HG03064 (cell line): Measurements from ENCODE around the gene CEP72.
"Not testable (repeated sequence)": the region's sequence is repeated elsewhere in the genome, so short reads cannot be mapped to it uniquely, and the experiment has no call there.

Source experiments
- ATAC-seq: cut with Tn5 transposase; IDR thresholded peaks from one replicate; pipeline ENCODE4 v1.9.1; 2021; ENCODE audit warnings: low read depth; ENCODE audit not compliant: unreplicated experiment

Gene CEP72

DNA sequence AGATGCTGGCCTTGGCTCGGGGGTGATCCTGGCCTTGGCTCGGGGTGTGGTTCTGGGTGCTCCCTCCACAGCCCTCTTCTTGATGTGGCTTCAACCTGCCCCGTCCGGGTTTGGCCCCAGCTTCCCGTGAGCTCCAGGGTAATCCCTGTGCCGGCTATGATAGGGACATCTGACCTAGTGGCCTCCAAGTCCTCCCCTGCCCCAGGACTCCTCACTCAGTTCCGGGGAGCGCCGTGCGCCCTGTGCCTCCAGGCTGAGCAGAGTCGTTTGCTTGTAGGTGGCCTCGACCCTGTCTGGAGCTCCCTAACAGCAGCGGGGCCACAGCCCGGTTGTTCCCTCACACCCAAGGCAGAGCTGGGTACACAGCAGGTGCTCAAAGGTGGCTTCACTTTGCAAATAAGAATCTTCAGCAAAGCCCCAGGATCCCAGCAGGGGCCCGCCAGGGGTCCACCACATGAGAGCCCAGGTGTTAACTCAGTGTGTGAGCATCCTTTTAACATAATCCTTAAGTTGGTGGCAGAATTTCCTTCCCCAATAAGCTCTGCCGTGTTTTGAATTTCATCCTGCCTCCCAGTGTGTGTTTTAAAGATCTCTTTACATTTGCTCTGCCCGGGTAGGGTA is 32.3 kb upstream of the CEP72 start:
- no peak for ATAC-seq

DNA sequence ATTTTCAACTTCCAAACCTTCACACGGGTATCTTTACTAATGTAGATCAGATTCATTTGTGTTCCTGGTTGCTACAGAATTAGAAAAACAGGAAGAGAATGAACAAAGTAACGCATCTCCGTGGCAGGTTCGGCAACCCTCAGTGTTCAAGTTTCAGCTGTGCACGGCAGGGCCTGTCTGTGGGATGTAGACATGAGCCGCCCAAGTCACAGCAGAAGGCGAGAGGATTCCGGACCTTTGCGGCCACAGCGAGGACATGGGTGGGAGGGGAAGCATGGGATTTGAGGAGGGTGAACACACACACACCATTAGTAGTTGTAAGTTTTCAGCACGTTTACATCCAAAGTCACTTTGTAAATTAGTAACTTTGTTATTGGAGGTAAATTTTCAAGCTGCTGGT is 31.7 kb upstream of the CEP72 start:
- no peak for ATAC-seq

- no peak for ATAC-seq
These were observed 30.9 kb upstream of the CEP72 start for GRCh38 chr5:581266-581665.

DNA sequence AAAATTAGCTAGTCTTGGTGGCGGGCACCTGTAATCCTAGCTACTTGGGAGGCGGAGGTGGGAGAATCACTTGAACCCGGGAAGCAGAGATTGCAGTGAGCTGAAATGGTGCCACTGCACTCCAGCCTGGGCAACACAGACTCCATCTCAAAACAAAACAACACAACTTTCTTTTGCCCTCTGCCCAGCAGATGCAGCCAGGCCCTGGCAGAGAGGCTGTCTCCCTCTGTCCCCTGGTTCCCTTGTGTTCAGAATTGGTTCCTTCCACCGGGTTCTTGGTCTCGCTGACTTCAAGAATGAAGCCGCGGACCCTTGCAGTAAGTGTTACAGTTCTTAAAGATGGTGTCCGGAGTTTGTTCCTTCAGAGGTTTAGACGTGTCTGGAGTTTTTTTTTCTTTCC is 30.2 kb upstream of the CEP72 start:
- no peak for ATAC-seq

DNA sequence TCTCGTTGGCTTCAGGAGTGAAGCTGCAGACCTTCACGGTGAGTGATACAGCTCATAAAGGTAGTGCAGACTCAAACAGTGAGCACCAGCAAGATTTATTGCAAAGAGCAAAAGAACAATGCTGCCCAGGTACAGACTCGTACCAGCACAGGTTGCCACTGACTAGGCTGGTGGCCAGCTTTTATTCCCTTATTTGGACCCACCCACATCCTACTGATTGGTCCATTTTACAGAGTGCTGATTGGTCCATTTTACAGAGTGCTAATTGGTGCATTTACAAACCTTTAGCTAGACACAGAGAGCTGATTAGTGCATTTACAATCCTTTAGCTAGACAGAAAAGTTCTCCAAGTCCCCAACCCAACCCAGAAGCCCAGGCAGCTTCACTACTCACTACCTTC is 29.7 kb upstream of the CEP72 start:
- ATAC-seq = not testable (repeated sequence)

GRCh38 chr5:582936-583635 is 29.1 kb upstream of the CEP72 start:
- no peak for ATAC-seq

DNA sequence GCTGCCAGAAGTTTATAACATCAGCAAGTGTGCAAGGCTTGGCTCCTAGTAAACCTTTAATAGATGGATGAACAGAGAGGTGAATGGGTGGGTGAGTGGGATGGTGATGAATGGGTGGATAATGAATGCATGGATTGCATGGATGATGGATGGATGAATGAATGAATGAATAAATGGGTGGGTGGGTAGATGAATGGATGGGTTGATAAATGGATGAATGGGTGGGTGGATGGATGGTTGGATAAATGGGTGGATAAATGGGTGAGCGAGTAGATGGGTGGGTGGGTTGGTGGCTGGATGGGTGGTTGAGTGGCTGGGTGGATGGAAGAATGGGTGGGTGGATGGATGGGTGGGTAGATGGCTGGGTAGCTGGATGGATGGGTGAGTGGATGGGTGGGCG is 28.5 kb upstream of the CEP72 start:
- no peak for ATAC-seq

DNA sequence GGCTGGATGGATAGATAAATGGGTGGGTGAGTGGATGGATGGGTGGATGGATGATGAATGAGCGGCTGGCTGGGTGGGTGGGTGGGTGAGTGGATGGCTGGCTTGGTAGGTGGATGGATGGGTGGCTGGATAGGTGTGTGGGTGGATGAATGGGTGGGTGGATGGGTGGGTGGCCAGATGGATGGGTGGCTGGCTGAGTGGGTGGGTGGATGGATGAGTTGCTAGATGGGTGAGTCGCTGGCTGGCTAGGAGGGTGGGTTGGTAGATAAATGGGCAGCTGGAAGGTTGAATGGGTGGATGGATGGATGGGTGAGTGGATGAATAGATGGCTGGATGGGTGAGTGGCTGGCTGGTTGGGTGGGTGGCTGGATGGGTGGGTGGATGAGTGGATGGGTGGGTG is 27.9 kb upstream of the CEP72 start:
- no peak for ATAC-seq

DNA sequence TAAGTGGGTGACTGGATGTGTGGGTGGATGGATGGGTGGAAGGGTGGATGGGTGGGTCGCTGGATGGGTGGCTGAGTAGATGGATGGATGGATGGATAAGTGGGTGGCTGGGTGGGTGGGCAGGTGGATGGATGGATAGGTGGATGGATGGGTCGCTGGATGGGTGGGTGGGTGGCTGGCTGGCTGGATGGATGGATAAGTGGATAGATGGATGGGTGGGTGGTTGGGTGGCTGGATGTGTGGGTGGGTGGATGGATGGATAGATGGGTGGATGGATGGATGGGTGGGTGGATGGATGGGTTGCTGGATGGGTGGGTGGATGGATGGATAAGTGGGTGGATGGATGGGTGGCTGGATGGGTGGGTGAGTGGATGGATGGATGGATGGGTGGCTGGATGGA is 27.3 kb upstream of the CEP72 start:
- ATAC-seq = no peak

DNA sequence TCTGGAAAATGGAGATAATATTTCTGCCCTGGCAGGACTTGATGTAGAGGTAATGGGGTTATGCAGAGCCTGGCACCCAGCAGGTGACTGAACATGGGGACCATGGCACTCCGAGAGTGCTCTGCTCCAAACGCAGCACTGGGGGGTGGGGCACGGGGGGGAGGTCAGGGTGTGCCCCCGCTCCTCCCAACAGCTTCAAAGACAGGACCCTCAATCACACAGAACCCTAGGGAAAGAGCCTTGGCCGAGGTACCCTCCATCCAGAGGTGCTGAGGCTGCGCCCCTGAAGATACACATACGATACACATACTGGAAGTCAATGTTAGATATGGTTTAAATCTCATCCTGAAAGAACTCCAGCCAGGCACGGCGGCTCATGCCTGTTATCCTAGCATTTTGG is 26.6 kb upstream of the CEP72 start:
- ATAC-seq = no peak

DNA sequence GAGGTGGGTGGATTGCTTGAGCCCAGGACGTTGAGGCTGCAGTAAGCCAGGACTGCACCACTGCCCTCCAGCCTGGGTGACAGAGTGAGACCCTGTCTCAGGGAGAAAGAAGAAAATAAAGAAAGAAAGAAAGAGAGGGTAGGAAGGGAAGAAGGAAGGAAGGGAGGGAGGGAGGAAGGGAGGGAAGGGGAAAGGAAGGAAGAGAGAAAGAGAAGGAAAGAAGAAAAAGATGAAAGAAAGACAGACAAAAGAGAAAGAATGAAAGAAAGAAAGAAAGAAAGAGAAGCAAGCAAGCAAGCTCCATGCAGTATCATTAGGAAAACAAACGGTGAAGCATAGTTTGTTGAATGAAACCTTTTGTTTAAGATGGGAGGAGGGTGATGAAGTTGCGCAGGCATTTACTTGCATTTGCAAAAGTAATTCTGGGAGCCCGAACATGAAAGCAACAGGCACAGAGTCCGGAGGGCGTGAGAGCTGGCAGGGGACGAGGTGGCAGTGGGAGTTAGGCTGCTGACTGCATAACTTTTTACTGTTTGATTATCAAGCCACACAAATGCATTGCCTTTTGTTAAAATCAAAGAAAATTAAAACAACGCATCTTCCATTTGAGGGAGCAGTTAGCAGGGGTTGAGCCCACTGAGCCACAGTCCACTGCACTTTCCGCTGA is 26.0 kb upstream of the CEP72 start:
- no peak for ATAC-seq

DNA sequence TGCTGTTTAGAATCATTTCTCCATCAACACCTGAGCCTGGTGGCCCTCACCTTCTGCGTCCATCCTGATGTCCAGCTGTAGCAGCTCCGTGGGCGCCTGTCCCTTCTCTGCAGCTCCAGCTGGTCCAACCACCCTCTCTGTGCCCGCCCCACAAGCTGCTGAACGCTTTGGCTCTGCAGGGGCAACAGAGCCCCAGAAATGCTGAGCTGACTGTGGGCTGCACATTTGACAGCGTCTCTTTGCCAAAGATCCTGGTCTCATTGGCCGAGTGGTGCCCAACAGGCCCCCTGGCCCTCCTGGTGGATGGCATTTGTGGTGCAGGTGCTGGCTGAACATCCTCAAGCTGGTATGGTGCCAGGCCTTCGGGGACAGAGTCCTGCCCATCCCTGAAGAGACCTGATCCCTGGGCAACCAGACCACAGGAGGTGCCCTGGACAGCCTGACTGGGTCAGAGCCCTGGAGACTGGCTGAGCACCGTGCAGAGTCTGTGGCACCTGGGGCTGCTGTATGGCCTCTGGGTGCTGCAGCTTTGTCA is 25.3 kb upstream of the CEP72 start:
- no peak for ATAC-seq

GRCh38 chr5:587403-587802 is 24.7 kb upstream of the CEP72 start:
- no peak for ATAC-seq

DNA sequence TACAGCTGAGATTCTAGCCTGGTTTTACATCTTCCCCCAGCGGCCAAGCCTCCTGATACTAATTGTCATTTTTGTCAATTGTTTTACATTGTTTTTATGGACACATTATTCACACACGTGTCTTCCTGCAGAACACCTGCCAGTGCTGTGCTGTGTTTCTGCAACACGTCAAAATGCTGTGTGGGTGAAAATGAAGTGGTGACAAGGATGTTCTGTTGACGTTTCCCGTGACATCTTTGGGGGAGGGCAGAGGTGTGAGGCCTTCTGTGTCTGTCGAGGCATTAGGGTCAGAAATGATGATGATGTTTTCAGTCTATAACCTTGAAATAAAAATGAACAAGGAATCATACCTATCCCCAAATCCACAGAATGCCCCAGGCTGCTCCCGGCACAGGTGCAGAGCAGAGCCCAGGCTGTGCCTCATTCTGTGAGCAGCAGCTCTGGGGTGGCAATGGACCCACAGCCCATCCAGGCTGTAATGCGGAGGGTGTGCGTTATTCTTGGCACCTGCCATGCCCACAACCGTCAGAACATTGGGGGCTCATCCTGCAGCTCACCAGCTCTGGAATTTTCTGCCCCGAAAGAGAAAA is 23.6 kb upstream of the CEP72 start:
- no peak for ATAC-seq

DNA sequence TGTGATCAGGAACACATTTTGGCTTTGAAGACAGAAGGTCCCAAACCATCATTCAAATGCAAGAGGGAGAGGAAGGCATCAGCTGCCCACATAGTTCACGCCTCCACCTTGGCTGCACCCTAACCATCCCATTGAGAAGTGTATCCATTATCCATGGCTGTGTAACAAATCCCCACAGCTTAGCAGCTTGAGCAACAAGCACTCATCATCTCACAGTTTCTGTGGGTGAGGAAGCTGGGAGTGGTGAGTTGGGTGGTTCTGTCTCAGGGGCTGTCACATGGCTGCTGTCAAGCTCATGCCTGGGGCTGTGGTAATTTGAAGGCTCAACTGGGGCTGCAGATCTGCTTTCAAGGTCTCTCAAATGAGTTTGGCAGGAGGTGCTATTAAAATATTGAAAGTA is 23.0 kb upstream of the CEP72 start:
- ATAC-seq = no peak

GRCh38 chr5:589588-589987 is 22.6 kb upstream of the CEP72 start:
- no peak for ATAC-seq

GRCh38 chr5:590346-590745 is 21.8 kb upstream of the CEP72 start:
- no peak for ATAC-seq

GRCh38 chr5:591746-592145 is 20.4 kb upstream of the CEP72 start:
- no peak for ATAC-seq

- ATAC-seq = no peak
These were observed 20.0 kb upstream of the CEP72 start for GRCh38 chr5:592158-592557.

DNA sequence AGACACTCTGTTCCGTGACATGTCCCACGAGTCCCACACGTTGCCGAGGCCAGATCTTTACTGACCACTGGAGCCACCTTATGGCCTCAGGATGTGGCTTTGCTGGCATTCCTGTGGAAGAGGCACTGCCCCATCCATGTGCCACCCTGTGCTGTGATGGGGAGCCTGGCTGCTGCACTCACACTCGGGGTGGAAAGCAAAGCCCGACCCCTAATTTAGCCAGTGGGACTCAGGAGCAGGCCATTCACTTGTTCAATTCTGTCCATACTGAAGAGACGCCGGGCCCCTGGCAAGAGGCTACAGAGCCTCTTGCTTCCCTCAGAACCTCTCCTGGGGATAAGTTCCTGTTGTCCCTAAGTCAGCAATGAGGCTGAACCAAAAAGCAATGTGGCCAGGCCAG is 18.6 kb upstream of the CEP72 start:
- no peak for ATAC-seq

- no peak for ATAC-seq
These were observed 17.8 kb upstream of the CEP72 start for GRCh38 chr5:594226-594860.
